Lung (tissue), 12 donors: ENCODE data around the gene PLA2G6. TPM values are rescaled to one million over a fixed set of nuclear protein-coding genes. Genes with fewer than 3 reads are reported as not detected.

ENCODE experiments used
- ATAC-seq: fragments of 200-7000 bp; cut with Tn5 transposase; one replicate; pipeline ENCODE4 v1.9.1; 2020; ENCODE audit warnings: moderate number of reproducible peaks; ENCODE audit not compliant: insufficient read depth, low FRiP score
- DNase-seq, 3 donors: peaks; one replicate each; pipeline ENCODE4 v3.0.0-alpha.2; 2013 to 2017
- H3K27ac ChIP-seq, 2 donors: one replicate each; pipeline ENCODE4 v1.5.1; 2013; ENCODE audit warnings: mild to moderate bottlenecking in 2 of 2, moderate library complexity in 2 of 2, control low read depth in 1 of 2, inconsistent platforms in 1 of 2, low read depth in 1 of 2, low read length in 1 of 2
- H3K27me3 ChIP-seq, 3 donors: one replicate each; pipeline ENCODE4 v1.5.1; 2013; ENCODE audit warnings: low read length in 2 of 3; ENCODE audit not compliant: control insufficient read depth in 3 of 3, insufficient read depth in 3 of 3
- H3K36me3 ChIP-seq, 4 donors: one replicate each; pipeline ENCODE4 v1.5.1; 2013; ENCODE audit warnings: low read length in 4 of 4, mild to moderate bottlenecking in 1 of 4, moderate library complexity in 1 of 4; ENCODE audit not compliant: control insufficient read depth in 4 of 4, insufficient read depth in 4 of 4
- H3K4me1 ChIP-seq, 5 donors: one replicate each; pipeline ENCODE4 v1.5.1; 2013; ENCODE audit warnings: low read length in 5 of 5, mild to moderate bottlenecking in 2 of 5, moderate library complexity in 1 of 5; ENCODE audit not compliant: control insufficient read depth in 5 of 5, insufficient read depth in 5 of 5
- H3K4me3 ChIP-seq: one replicate; pipeline ENCODE4 v1.5.1; 2013; ENCODE audit warnings: mild to moderate bottlenecking, control low read depth, moderate library complexity
- H3K9ac ChIP-seq, 2 donors: one replicate each; pipeline ENCODE4 v1.5.1; 2013; ENCODE audit warnings: low read length in 2 of 2, control low read depth in 1 of 2; ENCODE audit not compliant: insufficient read depth in 1 of 2
- H3K9me3 ChIP-seq, 4 donors: one replicate each; pipeline ENCODE4 v1.5.1; 2013; ENCODE audit warnings: low read length in 3 of 4, mild to moderate bottlenecking in 1 of 4, moderate library complexity in 1 of 4; ENCODE audit not compliant: control insufficient read depth in 4 of 4, insufficient read depth in 3 of 4
- WGBS, 2 donors: extraction: QIAGEN DNeasy Blood & Tissue Kit; methylation state at CpG; one replicate each; pipeline ENCODE4 v1.1.7; 2013; 5-methylcytosine and 5-hydroxymethylcytosine counted together
- polyA plus RNA-seq, 2 donors: library from polyadenylated mRNA; stranded (reverse); fragments of 200-250 nt; gene quantifications; one replicate each; pipeline ENCODE4 v1.2.1, GENCODE V29; 2013
- total RNA-seq, 2 donors: library from RNA; depleted of rRNA in 1 of 2; stranded (reverse); fragments of >200 nt in 1 of 2; gene quantifications; one replicate each; pipeline ENCODE4 v1.2.1, GENCODE V29; 2014 to 2021
- TF ChIP-seq, protein P1 (sequence below): IDR thresholded peaks from 2 replicates; pipeline ENCODE4 v1.5.1; 2012; ENCODE audit warnings: mild to moderate bottlenecking; ENCODE audit errors: control extremely low read depth, extremely low read depth
- donor health status: control.
- donor health status: control.
- donor health status: Bipolar disorder and iron deficiency.
- donor health status: healthy.
- donor health status: DM: yes; HTN: yes; CAD: no.

Gene PLA2G6
- total and polyA plus RNA-seq, 4 donors, result 11.9 to 73.5 (median 37.3) TPM

DNA sequence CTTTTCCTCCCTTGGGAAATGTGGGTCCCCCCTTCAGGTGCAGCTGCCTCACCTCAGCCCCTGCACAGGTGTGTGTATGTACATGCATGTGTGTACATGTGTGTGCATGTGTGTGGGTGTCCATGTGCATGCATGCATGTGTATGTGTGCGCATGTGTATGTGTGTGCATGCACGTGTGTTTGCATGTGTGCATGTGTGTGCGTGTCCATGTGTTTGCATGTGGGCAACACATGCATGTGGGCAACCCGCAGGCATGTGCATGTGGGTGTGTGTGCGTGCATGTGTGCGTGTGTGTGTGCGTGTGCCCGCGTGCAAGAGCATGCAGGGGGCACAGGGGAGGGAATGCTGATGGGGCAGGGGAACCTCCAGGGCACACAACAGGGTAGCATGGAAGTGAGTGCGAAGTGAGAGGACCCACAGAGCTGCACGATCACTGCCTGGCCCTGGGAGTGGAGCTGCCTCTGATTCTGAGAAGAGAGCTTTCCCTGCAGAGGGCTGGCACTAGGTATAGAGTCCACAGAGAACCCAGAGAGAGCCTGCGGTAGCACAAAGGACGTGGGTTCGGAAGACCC, 56.5 kb downstream of the PLA2G6 start:
- no peak overlapping the region for H3K9ac ChIP-seq
- H3K4me1 ChIP-seq, result no peaks in the 10 kb centered on the region
- DNase-seq (no peak), ATAC-seq (no peak)
- H3K27me3 ChIP-seq, result no peaks in the 10 kb centered on the region
- 97 to 99% methylated on average over 14 of the region's 14 CpGs for WGBS, 2 donors
- H3K27ac ChIP-seq, result no peak overlapping the region
- TF ChIP-seq, protein P1, sequence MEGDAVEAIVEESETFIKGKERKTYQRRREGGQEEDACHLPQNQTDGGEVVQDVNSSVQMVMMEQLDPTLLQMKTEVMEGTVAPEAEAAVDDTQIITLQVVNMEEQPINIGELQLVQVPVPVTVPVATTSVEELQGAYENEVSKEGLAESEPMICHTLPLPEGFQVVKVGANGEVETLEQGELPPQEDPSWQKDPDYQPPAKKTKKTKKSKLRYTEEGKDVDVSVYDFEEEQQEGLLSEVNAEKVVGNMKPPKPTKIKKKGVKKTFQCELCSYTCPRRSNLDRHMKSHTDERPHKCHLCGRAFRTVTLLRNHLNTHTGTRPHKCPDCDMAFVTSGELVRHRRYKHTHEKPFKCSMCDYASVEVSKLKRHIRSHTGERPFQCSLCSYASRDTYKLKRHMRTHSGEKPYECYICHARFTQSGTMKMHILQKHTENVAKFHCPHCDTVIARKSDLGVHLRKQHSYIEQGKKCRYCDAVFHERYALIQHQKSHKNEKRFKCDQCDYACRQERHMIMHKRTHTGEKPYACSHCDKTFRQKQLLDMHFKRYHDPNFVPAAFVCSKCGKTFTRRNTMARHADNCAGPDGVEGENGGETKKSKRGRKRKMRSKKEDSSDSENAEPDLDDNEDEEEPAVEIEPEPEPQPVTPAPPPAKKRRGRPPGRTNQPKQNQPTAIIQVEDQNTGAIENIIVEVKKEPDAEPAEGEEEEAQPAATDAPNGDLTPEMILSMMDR, result no peak
- H3K4me3 ChIP-seq, result no peak overlapping the region
- H3K9me3 ChIP-seq, result no peaks in the 10 kb centered on the region
- peaks cover 0 to 11% (median 0%) of the 10 kb centered on the region in 4 donors for H3K36me3 ChIP-seq

DNA sequence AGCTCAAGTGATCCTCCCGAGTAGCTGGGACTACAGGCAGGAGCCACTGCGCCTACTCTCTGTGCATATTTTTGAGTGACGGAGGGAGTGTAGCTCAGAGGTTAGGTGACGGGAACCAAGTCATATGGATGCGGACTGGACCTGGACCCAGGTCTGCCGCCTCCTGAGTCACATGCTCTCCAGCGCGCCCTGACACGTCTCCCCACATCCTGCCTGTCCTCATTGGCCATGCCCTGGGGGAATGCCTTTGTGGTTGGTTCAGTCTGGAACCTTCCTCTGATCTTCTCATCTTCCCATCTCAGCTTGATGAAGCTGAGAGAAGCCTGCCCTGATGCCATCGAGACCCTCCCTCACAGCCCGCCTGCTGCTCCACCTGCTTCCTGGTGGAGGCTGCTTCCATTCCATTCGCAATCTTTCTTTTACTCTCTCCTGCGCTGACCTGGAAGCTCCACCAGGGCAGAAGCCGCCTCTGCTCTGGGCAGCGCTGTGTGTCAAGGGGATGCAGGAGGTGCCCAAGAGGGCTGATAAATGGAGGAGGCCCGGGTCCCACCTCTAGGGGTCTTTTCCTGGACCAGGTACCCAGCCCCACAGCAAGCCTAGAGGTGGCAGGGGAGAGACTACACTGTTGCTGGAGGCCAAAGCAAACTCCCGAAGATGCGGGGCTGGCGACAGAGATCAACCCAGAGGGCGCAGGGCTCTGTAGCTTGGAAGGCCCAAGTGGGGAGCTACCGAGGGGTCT, 57.2 kb downstream of the PLA2G6 start:
- ATAC-seq (no peak), DNase-seq (no peak)
- 94 to 96% methylated on average over 21 of the region's 21 CpGs for WGBS, 2 donors
- Histone ChIP-seq H3K9ac (no peak overlapping the region), H3K27ac (no peak overlapping the region), H3K9me3 (no peaks in the 10 kb centered on the region), H3K27me3 (no peaks in the 10 kb centered on the region), H3K4me3 (no peak overlapping the region), H3K4me1 (no peaks in the 10 kb centered on the region), H3K36me3 (peaks cover 0 to 11% (median 0%) of the 10 kb centered on the region in 4 donors)
- TF ChIP-seq, protein P1, result no peak

DNA sequence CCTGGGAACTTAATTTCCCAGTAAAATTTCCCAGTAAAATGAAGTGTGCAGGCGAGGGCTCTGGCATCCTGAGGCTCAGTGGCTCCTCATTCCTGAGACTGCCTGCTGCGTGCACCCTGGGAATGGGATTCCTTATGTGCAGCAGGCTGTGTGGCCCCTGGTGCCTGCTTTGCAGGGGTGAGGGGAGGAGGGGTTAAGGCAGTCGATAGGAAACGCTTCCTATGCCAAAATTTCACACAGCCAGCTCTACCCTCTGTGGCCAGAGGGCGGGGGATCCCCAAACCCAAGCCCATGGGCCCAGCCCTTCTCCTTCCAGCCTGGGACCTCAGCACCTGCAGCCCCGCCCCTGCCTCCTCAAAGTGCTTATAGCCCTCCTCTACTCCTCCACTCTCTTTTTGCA, 59.0 kb downstream of the PLA2G6 start:
- 88 to 91% methylated on average over 6 of the region's 6 CpGs for WGBS, 2 donors
- Histone ChIP-seq H3K4me3 (no peak overlapping the region), H3K9me3 (no peaks in the 10 kb centered on the region), H3K4me1 (no peaks in the 10 kb centered on the region), H3K36me3 (peaks cover 0 to 3% (median 0%) of the 10 kb centered on the region in 4 donors), H3K27me3 (no peaks in the 10 kb centered on the region), H3K27ac (no peak overlapping the region), H3K9ac (no peak overlapping the region)
- no peak for DNase-seq
- ATAC-seq, result no peak
- TF ChIP-seq, protein P1, result no peak
